Activated CD4-positive, alpha-beta T cell treated with anti-CD3 and anti-CD28 coated beads, Interleukin-2, amount 10 ng/mL, durations not matched to agents 7 days and 5 days (primary cell): ENCODE data around the gene MRPL30. TPM values are rescaled to one million over a fixed set of nuclear protein-coding genes. Genes with fewer than 3 reads are reported as not detected.

ENCODE experiments used
- total RNA-seq, 2 experiments: library from RNA; stranded (reverse); gene quantifications; one replicate each; pipeline ENCODE4 v1.2.3, GENCODE V29; 2021

MRPL30 gene
- total RNA-seq, 2 experiments from 2014 or later, result 22.6 to 23.9 TPM

Other genes with a start within 250 kb of the MRPL30 start
- under 1 TPM; 0.19 to 0.22 TPM for gene CRACDL, start 245.0 kb upstream of the MRPL30 start, total RNA-seq
- gene C2orf15, start 39.5 kb upstream of the MRPL30 start, total RNA-seq, result 1 to 10 TPM in 1 of 2 experiments, under 1 TPM in 1; 0.72 to 1.2 TPM
- gene TSGA10, start 26.2 kb upstream of the MRPL30 start, total RNA-seq, result 1 to 10 TPM; 6.6 to 8.1 TPM
- 1 to 10 TPM; 8.5 to 9.9 TPM for gene LIPT1, start 26.2 kb upstream of the MRPL30 start, total RNA-seq
- gene MITD1, start 126 bp upstream of the MRPL30 start, total RNA-seq, result 10 to 100 TPM; 59.2 to 68.0 TPM
- not detected for gene LYG2, start 74.5 kb downstream of the MRPL30 start, total RNA-seq
- gene LYG1, start 120.0 kb downstream of the MRPL30 start, total RNA-seq, result 1 to 10 TPM; 1.3 to 1.6 TPM
- 10 to 100 TPM; 31.4 to 33.6 TPM for gene TXNDC9, start 155.1 kb downstream of the MRPL30 start, total RNA-seq
- gene EIF5B, start 156.2 kb downstream of the MRPL30 start, total RNA-seq, result 10 to 100 TPM; 40.2 to 47.0 TPM